NK-92 (cell line): ENCODE results near the gene ABT1.

Experiments used
- DNase-seq: peaks from one replicate; lab custom pipeline; 2025; ENCODE audit not compliant: unreplicated experiment; lab: John Stamatoyannopoulos, UW

Gene ABT1

DNA sequence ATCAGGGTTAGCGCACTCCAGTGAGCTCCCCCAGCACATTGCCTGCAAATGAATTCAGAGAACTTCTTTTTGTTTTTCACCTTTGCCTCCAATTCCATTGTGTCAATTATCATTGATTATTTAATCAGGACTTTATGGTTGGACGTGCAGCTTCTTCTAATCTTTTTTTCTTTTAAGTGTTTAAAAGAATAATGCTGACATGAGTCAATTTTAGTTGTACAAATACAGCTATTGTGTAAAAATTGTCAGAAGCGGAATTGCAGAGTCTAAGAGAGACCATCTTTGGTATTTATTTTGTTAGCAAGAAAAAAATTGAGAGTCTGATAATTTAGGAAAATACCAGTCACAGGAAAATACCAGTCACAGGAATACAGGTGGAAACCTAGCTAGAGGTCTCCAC is 5.5 kb downstream of the ABT1 start:
- no peak for DNase-seq

DNA sequence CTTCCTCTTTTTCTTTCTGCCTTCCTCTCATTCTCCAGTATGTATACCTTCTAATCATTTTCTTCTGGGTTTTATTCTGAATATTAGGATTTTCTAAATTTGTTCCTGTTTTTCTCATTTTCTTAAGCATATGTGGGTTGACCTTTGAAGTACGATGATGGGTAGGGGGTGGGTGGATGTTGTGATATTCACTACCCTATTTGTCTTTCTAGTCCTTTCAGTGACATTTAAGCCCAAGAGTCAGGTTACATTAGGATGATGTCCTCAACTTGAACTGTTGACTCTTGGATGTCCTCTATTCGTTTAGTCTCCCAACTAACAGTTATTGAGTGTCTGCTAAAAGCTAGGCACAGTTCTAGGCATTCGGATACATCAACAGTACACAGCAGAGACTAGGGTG is 7.3 kb downstream of the ABT1 start:
- DNase-seq = no peak

DNA sequence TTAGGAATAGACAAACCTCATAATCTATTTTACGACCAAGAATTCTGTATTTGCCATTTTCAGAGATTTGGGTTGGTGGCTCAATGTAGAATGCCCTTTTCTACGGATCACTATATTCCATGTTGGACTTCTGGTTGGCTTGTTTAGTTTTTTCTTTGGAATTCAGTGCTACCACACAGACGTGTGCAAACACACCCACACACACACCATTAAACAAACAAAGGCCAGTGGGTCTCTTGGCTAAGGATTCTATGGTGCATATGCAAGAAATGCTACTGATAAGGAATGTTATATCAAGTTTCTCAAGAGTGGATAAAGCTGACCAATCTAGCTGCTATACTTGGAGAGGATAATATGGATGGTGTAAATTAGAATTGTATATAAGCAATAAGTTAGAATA is 8.0 kb downstream of the ABT1 start:
- DNase-seq = no peak

DNA sequence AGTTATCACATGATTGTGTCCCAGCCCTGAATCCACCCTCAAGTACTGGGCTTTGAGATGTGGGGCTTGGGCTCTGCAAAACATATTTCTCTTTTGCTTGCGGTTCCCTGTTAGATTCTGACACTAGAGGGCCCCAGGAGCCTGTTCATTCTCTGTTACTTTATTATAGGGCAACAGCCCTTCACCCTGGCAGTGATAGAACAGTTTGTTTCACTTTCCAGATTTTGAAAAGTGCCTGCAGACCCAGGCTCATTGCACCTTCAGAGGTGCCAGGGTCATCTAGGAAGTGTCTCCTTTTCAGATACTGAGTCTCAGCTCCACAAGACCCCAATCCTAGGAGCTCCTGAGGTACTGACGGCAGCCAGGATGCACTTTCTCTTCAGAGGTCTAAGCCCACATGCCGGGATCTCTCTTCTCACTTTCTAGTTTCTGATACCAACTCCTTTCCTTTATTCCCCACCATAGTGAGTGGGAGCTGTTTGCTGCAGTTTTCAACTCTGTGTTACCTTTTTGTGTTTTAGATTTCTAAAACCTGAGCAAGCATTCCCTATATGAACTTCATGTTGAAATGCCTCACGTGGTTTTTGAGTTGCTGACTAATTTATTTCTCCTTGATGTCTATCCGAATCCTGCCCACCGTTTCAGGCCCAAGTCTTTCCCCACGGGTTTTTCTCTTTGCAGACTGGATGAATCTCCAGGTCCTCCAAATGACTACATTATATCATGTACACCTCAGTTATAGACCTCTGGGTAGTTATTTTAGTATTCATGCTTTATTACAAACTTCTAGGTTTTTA is 10.9 kb downstream of the ABT1 start:
- DNase-seq = no peak

DNA sequence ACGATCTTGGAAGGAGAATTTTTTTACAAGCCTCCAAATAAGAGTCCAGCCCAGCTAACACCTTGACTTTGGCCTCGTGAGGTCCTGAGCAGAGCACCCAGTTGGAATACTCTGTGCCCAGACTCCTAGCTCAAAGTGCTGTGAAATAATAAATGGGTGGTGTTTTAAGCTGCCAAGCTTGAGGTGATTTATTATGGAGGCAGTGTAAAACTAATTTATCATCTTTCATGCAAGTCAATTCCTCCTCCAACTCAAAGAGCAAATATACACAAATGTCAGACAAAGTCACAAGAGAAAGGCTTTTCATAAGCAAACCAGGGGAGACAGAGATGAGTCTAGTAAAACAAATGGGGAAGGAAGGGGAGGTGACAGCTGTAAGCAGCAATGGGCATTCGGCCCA is 12.7 kb downstream of the ABT1 start:
- DNase-seq = no peak

DNA sequence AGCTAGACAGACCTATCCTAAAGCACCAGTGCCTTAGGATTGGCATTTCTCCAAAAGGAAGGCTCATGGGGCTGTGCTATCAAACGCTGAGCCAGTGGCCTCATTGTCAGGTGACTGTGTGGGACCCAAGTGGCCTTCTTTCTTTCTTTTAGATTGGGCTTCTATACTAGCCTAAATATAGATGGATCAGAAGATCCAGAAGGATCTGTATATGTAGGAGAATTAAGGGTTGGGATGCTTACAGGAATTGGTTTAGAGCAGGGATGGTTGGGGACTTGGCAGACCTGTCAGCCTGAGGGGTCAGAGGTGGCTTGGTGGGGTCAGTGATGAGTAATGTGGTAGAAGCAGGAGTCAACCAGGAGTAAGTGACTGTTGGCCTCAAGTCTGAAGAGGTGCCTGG is 14.8 kb downstream of the ABT1 start:
- DNase-seq = no peak

DNA sequence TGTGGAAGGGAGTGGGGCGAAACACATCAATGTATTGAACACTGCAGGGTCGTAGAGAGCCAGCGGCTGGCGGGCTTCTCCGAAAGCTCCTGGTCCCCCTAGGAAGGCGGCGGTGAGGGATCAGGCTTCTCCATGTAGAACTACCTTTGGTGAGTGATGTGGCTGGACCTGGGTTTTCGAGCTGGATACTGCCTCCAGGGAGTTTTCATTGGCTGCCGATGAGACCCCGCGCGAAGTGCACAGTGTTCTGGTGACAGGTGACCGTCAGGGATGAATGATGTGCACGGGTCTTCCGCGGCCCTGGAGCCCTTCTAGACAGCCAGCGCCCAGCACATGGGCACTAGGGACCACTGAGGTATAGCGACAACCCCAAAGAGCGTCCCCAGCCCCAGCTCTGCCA is 16.4 kb downstream of the ABT1 start:
- DNase-seq = no peak

DNA sequence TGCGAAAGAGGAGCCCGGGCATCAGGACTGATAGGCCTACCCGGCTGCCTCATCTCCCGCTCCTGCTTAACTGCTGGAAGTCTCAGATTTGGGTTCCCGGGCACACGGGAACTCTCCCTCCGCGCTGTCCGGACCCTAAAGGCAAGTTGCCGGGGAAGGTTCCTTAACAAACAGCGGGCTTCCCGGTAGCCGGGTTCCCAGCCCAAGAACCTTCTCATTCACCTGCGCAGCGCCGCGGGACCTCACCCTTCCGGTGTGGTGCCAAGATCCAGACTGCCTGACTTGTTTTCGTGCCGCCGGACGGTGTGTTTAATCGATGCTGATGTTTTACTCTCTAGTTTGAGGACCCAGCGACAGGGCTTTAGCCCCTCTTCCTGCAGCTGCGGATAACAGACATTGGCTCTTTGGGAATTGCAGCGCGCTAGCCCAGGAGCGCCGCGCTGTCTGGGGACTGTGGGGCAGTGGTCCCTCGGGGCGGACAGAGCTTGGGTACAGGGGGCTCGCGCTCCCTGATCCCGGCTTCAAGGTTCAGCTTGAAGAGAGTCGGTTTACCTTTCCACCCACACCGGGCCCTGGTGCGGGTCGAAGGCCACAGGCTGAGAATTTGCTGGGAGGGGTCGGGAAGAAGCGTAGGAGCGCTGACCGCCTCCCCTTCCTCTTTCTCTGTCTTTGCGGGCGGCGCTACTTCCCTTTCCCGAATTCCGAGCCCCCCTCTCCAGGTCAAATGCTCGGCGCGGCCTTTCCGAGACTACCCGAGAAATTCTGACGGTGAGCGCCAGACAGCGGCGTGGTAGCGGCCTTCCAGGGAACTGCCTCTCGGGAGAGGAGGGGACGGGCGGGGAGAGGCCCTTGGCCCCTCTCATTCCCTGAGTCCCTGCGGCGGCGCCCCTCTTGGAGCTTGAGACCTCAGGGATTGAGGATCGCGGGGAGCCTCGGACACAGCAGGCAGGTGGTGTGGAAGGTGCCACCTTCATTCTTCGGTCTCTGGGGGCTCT is 17.2 kb downstream of the ABT1 start:
- DNase-seq = no peak

DNA sequence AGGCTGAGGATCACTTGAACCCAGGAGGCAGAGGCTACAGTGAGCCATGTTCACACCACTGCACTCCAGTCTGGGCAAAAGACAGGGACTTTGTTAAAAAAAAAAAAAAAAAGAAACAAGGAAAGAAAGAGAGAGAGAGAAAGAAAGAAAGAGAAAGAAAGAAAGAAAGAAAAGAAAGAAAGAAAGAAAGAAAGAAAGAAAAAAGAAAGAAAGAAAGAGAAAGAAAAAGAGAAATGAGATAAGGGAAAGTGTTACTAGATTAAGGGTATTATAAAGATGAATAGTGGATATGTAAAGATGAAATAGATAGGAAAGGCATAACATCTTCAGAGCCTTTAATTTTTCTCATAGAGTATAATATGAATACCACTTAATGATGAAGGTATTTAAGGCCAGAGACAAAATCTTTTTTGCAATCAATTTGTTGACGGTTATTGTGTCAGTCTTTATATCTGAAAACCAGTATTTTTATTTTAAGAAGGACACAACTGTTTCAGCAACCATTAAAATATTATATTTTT is 26.6 kb downstream of the ABT1 start:
- no peak for DNase-seq

DNA sequence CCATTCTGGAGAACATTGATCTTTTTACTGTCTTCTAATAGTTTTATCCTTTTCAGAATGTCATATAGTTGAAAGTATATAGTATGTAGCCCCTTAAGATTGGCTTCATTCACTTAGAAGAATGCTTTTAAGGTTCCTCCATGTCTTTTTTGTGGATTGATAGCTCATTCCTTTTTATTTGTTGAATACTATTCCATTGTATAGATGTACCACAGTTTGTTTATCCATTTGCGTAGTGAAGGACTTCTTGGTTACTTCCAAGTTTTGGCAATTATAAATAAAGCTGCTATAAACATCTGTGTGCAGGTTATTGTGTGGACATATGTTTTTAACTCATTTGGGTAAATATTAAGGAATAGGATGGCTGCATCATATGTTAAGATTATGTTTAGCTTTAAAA is 27.8 kb downstream of the ABT1 start:
- DNase-seq = no peak

DNA sequence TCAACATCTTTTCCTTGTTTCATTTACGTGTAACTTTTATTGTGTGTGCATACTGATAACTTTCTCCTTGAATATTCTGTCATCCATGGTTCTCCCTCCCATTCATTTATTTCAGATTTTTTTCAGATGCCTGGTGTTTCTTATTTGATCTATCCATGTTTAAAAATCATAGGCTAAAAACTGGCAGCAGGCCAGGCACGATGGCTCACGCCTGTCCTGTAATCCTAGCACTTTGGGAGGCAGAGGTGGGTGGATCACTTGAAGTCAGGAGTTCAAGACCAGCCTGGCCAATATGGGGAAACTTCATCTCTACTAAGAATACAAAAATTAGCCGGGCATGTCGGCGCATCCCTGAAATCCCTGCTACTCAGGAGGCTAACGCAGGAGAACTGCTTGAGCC is 31.1 kb downstream of the ABT1 start:
- no peak for DNase-seq

DNA sequence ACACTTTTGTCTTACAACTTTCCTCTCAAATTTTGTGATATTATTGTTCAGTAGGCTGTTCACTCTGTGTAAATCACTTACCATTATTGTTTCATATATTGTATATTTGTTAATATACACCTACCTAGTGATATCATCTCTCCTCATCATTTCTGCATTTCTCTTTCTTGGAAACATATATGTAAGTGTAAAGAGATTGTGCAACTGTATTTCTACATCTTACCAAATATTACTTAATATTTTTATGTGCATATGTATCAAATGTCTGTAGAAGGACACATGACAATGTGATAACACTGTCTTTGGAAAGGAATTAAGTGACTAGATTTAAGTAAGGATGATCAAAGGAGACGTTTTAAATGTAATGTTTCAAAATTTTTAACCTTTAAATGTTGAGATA is 32.6 kb downstream of the ABT1 start:
- DNase-seq = no peak

DNA sequence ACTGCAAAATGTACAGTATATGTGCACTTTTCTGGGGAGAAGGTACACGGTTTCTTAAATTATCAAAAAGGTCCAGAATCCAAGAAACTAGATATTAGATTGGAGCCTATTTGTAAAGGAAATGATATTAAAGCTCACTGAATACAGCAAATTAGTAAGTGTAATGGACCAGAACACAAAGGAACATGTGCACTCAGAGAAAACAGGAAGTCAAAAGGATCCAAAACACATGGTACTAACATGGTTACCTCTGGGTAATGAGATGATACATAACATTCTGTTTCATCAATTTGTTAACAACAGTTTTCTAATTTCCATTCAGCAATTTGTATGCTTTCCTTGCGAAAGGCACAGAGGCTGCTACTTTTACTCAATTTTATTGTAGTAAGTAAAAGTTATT is 44.1 kb downstream of the ABT1 start:
- no peak for DNase-seq

DNA sequence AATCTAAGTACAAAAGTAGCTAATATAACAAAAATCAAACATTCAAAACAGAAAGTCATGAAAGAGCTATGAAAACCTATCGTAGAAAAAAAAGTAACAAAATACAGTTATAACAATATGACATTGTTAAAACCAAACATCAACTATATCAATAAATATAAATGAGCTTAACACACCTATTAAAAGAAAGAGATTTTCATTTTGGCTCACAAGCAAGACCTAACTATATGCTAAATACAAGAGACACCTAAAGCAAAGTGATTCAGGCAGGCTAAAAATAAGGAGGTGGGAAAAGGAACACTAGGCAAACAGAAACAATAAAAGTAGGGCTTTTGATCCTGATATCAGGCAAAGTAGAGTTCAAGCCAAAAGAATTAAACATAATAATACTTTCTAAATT is 49.3 kb downstream of the ABT1 start:
- DNase-seq = no peak
